Omental fat pad (tissue), 4 donors: ENCODE results near the gene OLFML3. TPM values are rescaled to one million over a fixed set of nuclear protein-coding genes. Genes with fewer than 3 reads are reported as not detected.

Experiments used
- ATAC-seq: fragments of 150-250 bp; one replicate; pipeline ENCODE4 v1.9.1; 2016; ENCODE audit warnings: mild to moderate bottlenecking, moderate library complexity; ENCODE audit not compliant: low FRiP score
- DNase-seq: peaks from one replicate; pipeline ENCODE4 v3.0.0-alpha.2; 2019; ENCODE audit warnings: low spot score
- CTCF ChIP-seq, 3 donors: fragments of 450-650 bp; IDR thresholded peaks; one replicate each; pipeline ENCODE4 v1.5.1; 2016 to 2017; ENCODE audit warnings: antibody characterized with exemption in 3 of 3, mild to moderate bottlenecking in 3 of 3, moderate library complexity in 2 of 3
- total RNA-seq, 4 donors: library from RNA; depleted of rRNA; stranded (reverse); fragments of >200 nt; gene quantifications; one replicate each; pipeline ENCODE4 v1.1.0, GENCODE V29; 2016

OLFML3 gene
- total RNA-seq, 4 donors from 2014 or later, result 54.4 to 173 (median 90.6) TPM

- ATAC-seq, result no peak
- no peak for TF ChIP-seq CTCF (IDR thresholded peaks at IDR 0.05)
- DNase-seq, result no peak
Observed at GRCh38 chr1:114024049-114024448, 44.8 kb downstream of the OLFML3 start.

- no peak for TF ChIP-seq CTCF (IDR thresholded peaks at IDR 0.05)
- ATAC-seq, result no peak
- no peak for DNase-seq
Observed at GRCh38 chr1:114025609-114026401, 46.5 kb downstream of the OLFML3 start.

GRCh38 chr1:114026797-114027196 is 47.5 kb downstream of the OLFML3 start:
- TF ChIP-seq CTCF (IDR thresholded peaks at IDR 0.05), result no peak
- DNase-seq, result no peak
- ATAC-seq, result no peak

Other genes starting within 250 kb of the OLFML3 start
- gene PHTF1, start 220.0 kb upstream of the OLFML3 start, total RNA-seq, result 10 to 100 TPM; 20.5 to 35.6 (median 26.0) TPM
- 10 to 100 TPM; 13.3 to 24.6 (median 17.5) TPM for gene RSBN1, start 167.0 kb upstream of the OLFML3 start, total RNA-seq
- 1 to 10 TPM; 2.8 to 6.8 (median 3.2) TPM for gene PTPN22, start 107.8 kb upstream of the OLFML3 start, total RNA-seq
- under 1 TPM; 0.19 to 0.63 (median 0.37) TPM for gene BCL2L15, start 91.9 kb upstream of the OLFML3 start, total RNA-seq
- gene AP4B1, start 74.7 kb upstream of the OLFML3 start, total RNA-seq, result 10 to 100 TPM in 3 of 4 donors, 1 to 10 TPM in 1; 9.3 to 17.2 (median 15.6) TPM
- 1 to 10 TPM; 2.8 to 5.6 (median 4.5) TPM for gene DCLRE1B, start 74.1 kb upstream of the OLFML3 start, total RNA-seq
- gene HIPK1, start 50.1 kb upstream of the OLFML3 start, total RNA-seq, result 10 to 100 TPM; 49.6 to 64.6 (median 57.7) TPM
- under 1 TPM in 1 of 4 donors, not detected in 3; 0.84 TPM for gene SYT6, start 174.4 kb downstream of the OLFML3 start, total RNA-seq